CD1c-positive myeloid dendritic cell (primary cell): ENCODE measurements around the gene ZP3.
"Not testable (repeated sequence)": the region's sequence is repeated elsewhere in the genome, so short reads cannot be mapped to it uniquely, and the experiment has no call there.

ENCODE experiments used
- DNase-seq: peaks from one replicate; pipeline ENCODE4 v3.0.0-alpha.2; 2016; ENCODE audit errors: extremely low spot score

The ZP3 gene

GRCh38 chr7:76442664-76443446, 18.1 kb downstream of the ZP3 start:
- not testable (repeated sequence) for DNase-seq

- DNase-seq: not testable (repeated sequence)
Measured at GRCh38 chr7:76443846-76444245, 19.1 kb downstream of the ZP3 start.

GRCh38 chr7:76445577-76446008, 20.8 kb downstream of the ZP3 start:
- peak; percentile 64 for DNase-seq

GRCh38 chr7:76457017-76457416, 32.3 kb downstream of the ZP3 start:
- DNase-seq: not testable (repeated sequence)

GRCh38 chr7:76458504-76458903, 33.8 kb downstream of the ZP3 start:
- DNase-seq: not testable (repeated sequence)

- DNase-seq: not testable (repeated sequence)
Measured at GRCh38 chr7:76460767-76461166, 36.0 kb downstream of the ZP3 start.

- not testable (repeated sequence) for DNase-seq
Measured at GRCh38 chr7:76461464-76462101, 36.8 kb downstream of the ZP3 start, which contains the start of gene DTX2. DTX2 (plus strand) TSS chr7:76461709; CDS start chr7:76480510, 18,801 bp downstream.

GRCh38 chr7:76462271-76462882, 37.6 kb downstream of the ZP3 start:
- DNase-seq: not testable (repeated sequence)

- not testable (repeated sequence) for DNase-seq
Measured at GRCh38 chr7:76464959-76465358, 40.2 kb downstream of the ZP3 start.

GRCh38 chr7:76465950-76466349, 41.2 kb downstream of the ZP3 start:
- not testable (repeated sequence) for DNase-seq

GRCh38 chr7:76467743-76468404, 43.1 kb downstream of the ZP3 start:
- DNase-seq: not testable (repeated sequence)

GRCh38 chr7:76471556-76472221, 46.9 kb downstream of the ZP3 start:
- peak; percentile 72 for DNase-seq

GRCh38 chr7:76473097-76473496, 48.3 kb downstream of the ZP3 start:
- DNase-seq: not testable (repeated sequence)

GRCh38 chr7:76476280-76476679, 51.5 kb downstream of the ZP3 start:
- DNase-seq: not testable (repeated sequence)

- DNase-seq: not testable (repeated sequence)
Measured at GRCh38 chr7:76476742-76477474, 52.2 kb downstream of the ZP3 start.

- peak; percentile 2 for DNase-seq
Measured at GRCh38 chr7:76479628-76480027, 54.9 kb downstream of the ZP3 start.

- peak; percentile 61 for DNase-seq
Measured at GRCh38 chr7:76480403-76481253, 55.9 kb downstream of the ZP3 start.

GRCh38 chr7:76482660-76483059, 57.9 kb downstream of the ZP3 start:
- DNase-seq: not testable (repeated sequence)

GRCh38 chr7:76483081-76483480, 58.3 kb downstream of the ZP3 start:
- DNase-seq: not testable (repeated sequence)

- DNase-seq: not testable (repeated sequence)
Measured at GRCh38 chr7:76484456-76484855, 59.7 kb downstream of the ZP3 start.
